Transverse colon (tissue), 4 donors: ENCODE measurements around the gene PAK4.

Experiments used
- CTCF ChIP-seq, 5 experiments: fragments of 200-600 bp in 3 of 5; fragments of 450-650 bp in 2 of 5; sonication (generic) in 3 of 5; IDR thresholded peaks; 1 replicate in 2 of 5; 2 replicates in 3 of 5; pipeline ENCODE4 v1.5.1; 2016 to 2017; ENCODE audit warnings: antibody characterized with exemption in 5 of 5, inconsistent platforms in 3 of 5, mild to moderate bottlenecking in 2 of 5, moderate library complexity in 1 of 5
- EP300 ChIP-seq: sonication (generic); formaldehyde crosslinking; IDR thresholded peaks from one replicate; pipeline ENCODE4 v1.6.1; 2017; ENCODE audit warnings: antibody characterized with exemption, low read depth
- POLR2A ChIP-seq: fragments of 450-650 bp; IDR thresholded peaks from one replicate; pipeline ENCODE4 v1.6.1; 2016; ENCODE audit warnings: antibody characterized with exemption, mild to moderate bottlenecking, moderate library complexity
- POLR2AphosphoS5 ChIP-seq, 3 donors: sonication (generic); formaldehyde crosslinking; IDR thresholded peaks; one replicate each; pipeline ENCODE4 v1.6.1; 2016; ENCODE audit warnings: antibody characterized with exemption in 3 of 3

GRCh38 chr19:39160523-39160861, 34.9 kb downstream of the PAK4 start:
- TF ChIP-seq CTCF (IDR thresholded peaks at IDR 0.05) (no peak), POLR2AphosphoS5 (IDR thresholded peaks at IDR 0.05) (no peak), EP300 (no peak), POLR2A (no peak)
